ENCODE results near the gene CYP20A1. TPM values are rescaled to one million over a fixed set of nuclear protein-coding genes. Genes with fewer than 3 reads are reported as not detected.
"Not testable (repeated sequence)": the region's sequence is repeated elsewhere in the genome, so short reads cannot be mapped to it uniquely, and the experiment has no call there.

CYP20A1 gene
- total RNA-seq, 1 experiment from 2014 or later = 27.2 TPM

- H3K9me3 ChIP-seq (replicated peaks) = no peaks in the 10 kb centered on the region
- H3K27ac ChIP-seq = no peak overlapping the region
- H3K4me1 ChIP-seq (replicated peaks) = no peaks in the 10 kb centered on the region
- DNase-seq (ENCODE audit: low read depth in 1 of 2, low spot score in 2 of 2) = no peak
- no peak overlapping the region for H3K4me3 ChIP-seq
- peaks cover 40% of the 10 kb centered on the region for H3K36me3 ChIP-seq
- H3K27me3 ChIP-seq (replicated peaks) = no peaks in the 10 kb centered on the region
Observed at GRCh38 chr2:203242518-203242917, 3.7 kb downstream of the CYP20A1 start.

- no peaks in the 10 kb centered on the region for H3K4me1 ChIP-seq (replicated peaks)
- H3K36me3 ChIP-seq = peaks cover 44% of the 10 kb centered on the region
- no peak overlapping the region for H3K4me3 ChIP-seq
- DNase-seq (ENCODE audit: low read depth in 1 of 2, low spot score in 2 of 2) = no peak
- H3K27me3 ChIP-seq (replicated peaks) = no peaks in the 10 kb centered on the region
- H3K9me3 ChIP-seq (replicated peaks) = no peaks in the 10 kb centered on the region
- no peak overlapping the region for H3K27ac ChIP-seq
Observed at GRCh38 chr2:203246646-203247045, 7.8 kb downstream of the CYP20A1 start.

- Histone ChIP-seq H3K27me3 (replicated peaks) (no peaks in the 10 kb centered on the region), H3K36me3 (peaks cover 59% of the 10 kb centered on the region), H3K9me3 (replicated peaks) (no peaks in the 10 kb centered on the region), H3K4me3 (no peak overlapping the region), H3K4me1 (replicated peaks) (no peaks in the 10 kb centered on the region), H3K27ac (no peak overlapping the region)
- no peak for DNase-seq (ENCODE audit: low read depth in 1 of 2, low spot score in 2 of 2)
Observed at GRCh38 chr2:203252818-203253217, 14.0 kb downstream of the CYP20A1 start.

- not testable (repeated sequence) for H3K4me1 ChIP-seq (replicated peaks); H3K9me3 ChIP-seq (replicated peaks); DNase-seq (ENCODE audit: low read depth in 1 of 2, low spot score in 2 of 2); H3K27ac ChIP-seq; H3K27me3 ChIP-seq (replicated peaks); H3K4me3 ChIP-seq
- H3K36me3 ChIP-seq = peaks cover 64% of the 10 kb centered on the region
Observed at GRCh38 chr2:203253422-203254095, 14.7 kb downstream of the CYP20A1 start.

- Histone ChIP-seq H3K4me3 (no peak overlapping the region), H3K9me3 (replicated peaks) (no peaks in the 10 kb centered on the region), H3K36me3 (peaks cover 45% of the 10 kb centered on the region), H3K27ac (no peak overlapping the region), H3K27me3 (replicated peaks) (no peaks in the 10 kb centered on the region), H3K4me1 (replicated peaks) (no peaks in the 10 kb centered on the region)
- DNase-seq (ENCODE audit: low read depth in 1 of 2, low spot score in 2 of 2) = no peak
Observed at GRCh38 chr2:203261326-203262159, 22.7 kb downstream of the CYP20A1 start.

- H3K27ac ChIP-seq = no peak overlapping the region
- peaks cover 16% of the 10 kb centered on the region for H3K4me1 ChIP-seq (replicated peaks)
- H3K4me3 ChIP-seq = no peak overlapping the region
- no peaks in the 10 kb centered on the region for H3K9me3 ChIP-seq (replicated peaks)
- DNase-seq (ENCODE audit: low read depth in 1 of 2, low spot score in 2 of 2) = no peak
- H3K27me3 ChIP-seq (replicated peaks) = no peaks in the 10 kb centered on the region
- H3K36me3 ChIP-seq = peaks cover 49% of the 10 kb centered on the region
Observed at GRCh38 chr2:203279288-203279687, 40.5 kb downstream of the CYP20A1 start.

GRCh38 chr2:203280428-203281064 lies 41.7 kb downstream of the CYP20A1 start:
- Histone ChIP-seq H3K27ac (peak overlapping the region; percentile 68), H3K4me3 (no peak overlapping the region), H3K4me1 (replicated peaks) (peaks cover 16% of the 10 kb centered on the region), H3K36me3 (peaks cover 44% of the 10 kb centered on the region), H3K9me3 (replicated peaks) (no peaks in the 10 kb centered on the region), H3K27me3 (replicated peaks) (no peaks in the 10 kb centered on the region)
- peak; percentile 53 to 78 for DNase-seq (ENCODE audit: low read depth in 1 of 2, low spot score in 2 of 2)

GRCh38 chr2:203282101-203282500 lies 43.3 kb downstream of the CYP20A1 start:
- DNase-seq (ENCODE audit: low read depth in 1 of 2, low spot score in 2 of 2) = no peak
- Histone ChIP-seq H3K27ac (no peak overlapping the region), H3K36me3 (peaks cover 38% of the 10 kb centered on the region)

GRCh38 chr2:203286532-203286931 lies 47.7 kb downstream of the CYP20A1 start:
- Histone ChIP-seq H3K27ac (no peak overlapping the region), H3K36me3 (peaks cover 34% of the 10 kb centered on the region), H3K9me3 (replicated peaks) (no peaks in the 10 kb centered on the region), H3K4me1 (replicated peaks) (peaks cover 1% of the 10 kb centered on the region), H3K27me3 (replicated peaks) (no peaks in the 10 kb centered on the region), H3K4me3 (no peak overlapping the region)
- no peak for DNase-seq (ENCODE audit: low read depth in 1 of 2, low spot score in 2 of 2)

More at GRCh38 chr2:203282101-203282500, 43.3 kb downstream of the CYP20A1 start:
- no peak overlapping the region for H3K4me3 ChIP-seq
- peaks cover 16% of the 10 kb centered on the region for H3K4me1 ChIP-seq (replicated peaks)
- H3K27me3 ChIP-seq (replicated peaks) = no peaks in the 10 kb centered on the region
- H3K9me3 ChIP-seq (replicated peaks) = no peaks in the 10 kb centered on the region

GRCh38 chr2:203301667-203302066 lies 62.8 kb downstream of the CYP20A1 start:
- peaks cover 23% of the 10 kb centered on the region for H3K4me1 ChIP-seq (replicated peaks)
- H3K9me3 ChIP-seq (replicated peaks) = no peaks in the 10 kb centered on the region
- peak in 1 of 2 experiments; percentile 20 for DNase-seq (ENCODE audit: low read depth in 1 of 2, low spot score in 2 of 2)
- peak overlapping the region; percentile 90 for H3K27ac ChIP-seq
- no peak overlapping the region for H3K4me3 ChIP-seq
- H3K27me3 ChIP-seq (replicated peaks) = no peaks in the 10 kb centered on the region
- H3K36me3 ChIP-seq = peaks cover under 1% of the 10 kb centered on the region; the same call in 1 of the 2 replicates

- Histone ChIP-seq H3K4me1 (replicated peaks) (peaks cover 23% of the 10 kb centered on the region), H3K27ac (peak overlapping the region; percentile 90)
- DNase-seq (ENCODE audit: low read depth in 1 of 2, low spot score in 2 of 2) = peak; percentile 77 to 78
- H3K36me3 ChIP-seq; H3K4me3 ChIP-seq; H3K9me3 ChIP-seq (replicated peaks); H3K27me3 ChIP-seq (replicated peaks): not testable (repeated sequence)
Observed at GRCh38 chr2:203302586-203302985, 63.8 kb downstream of the CYP20A1 start.

- H3K27me3 ChIP-seq (replicated peaks) = no peaks in the 10 kb centered on the region
- DNase-seq (ENCODE audit: low read depth in 1 of 2, low spot score in 2 of 2) = no peak
- H3K4me3 ChIP-seq = no peak overlapping the region
- peaks cover 4% of the 10 kb centered on the region; the same call in 1 of the 2 replicates for H3K36me3 ChIP-seq
- no peak overlapping the region for H3K27ac ChIP-seq
- no peaks in the 10 kb centered on the region; the same call in 1 of the 2 replicates for H3K9me3 ChIP-seq (replicated peaks)
- no peaks in the 10 kb centered on the region for H3K4me1 ChIP-seq (replicated peaks)
Observed at GRCh38 chr2:203310688-203311436, 72.0 kb downstream of the CYP20A1 start.

- Histone ChIP-seq H3K36me3 (peaks cover 13% of the 10 kb centered on the region), H3K27ac (no peak overlapping the region)
Observed at GRCh38 chr2:203326356-203326755, 87.5 kb downstream of the CYP20A1 start.

More at GRCh38 chr2:203326356-203326755, 87.5 kb downstream of the CYP20A1 start:
- no peaks in the 10 kb centered on the region for H3K27me3 ChIP-seq (replicated peaks)
- no peak overlapping the region for H3K4me3 ChIP-seq
- H3K9me3 ChIP-seq (replicated peaks) = no peaks in the 10 kb centered on the region
- DNase-seq (ENCODE audit: low read depth in 1 of 2, low spot score in 2 of 2) = no peak
- peaks cover 17% of the 10 kb centered on the region for H3K4me1 ChIP-seq (replicated peaks)

All from SJSA1 (cell line).